OCI-LY7 (cell line): ENCODE measurements around the gene SMYD3.

Source experiments
- EZH2phosphoT487 ChIP-seq: fragments of 200-600 bp; sonication (generic); IDR thresholded peaks from 2 replicates; pipeline ENCODE4 v1.6.1; 2018; ENCODE audit warnings: low read depth, borderline replicate concordance, mild to moderate bottlenecking, mixed run types, antibody characterized with exemption, low read length, moderate library complexity, mixed read lengths
- TF ChIP-seq, protein P1 (sequence below): fragments of 200-600 bp; sonication (generic); conservative IDR thresholded peaks from 2 replicates; pipeline ENCODE4 v1.5.1; 2014; ENCODE audit warnings: mild to moderate bottlenecking, antibody characterized with exemption, low read length, moderate library complexity, mixed read lengths

DNA sequence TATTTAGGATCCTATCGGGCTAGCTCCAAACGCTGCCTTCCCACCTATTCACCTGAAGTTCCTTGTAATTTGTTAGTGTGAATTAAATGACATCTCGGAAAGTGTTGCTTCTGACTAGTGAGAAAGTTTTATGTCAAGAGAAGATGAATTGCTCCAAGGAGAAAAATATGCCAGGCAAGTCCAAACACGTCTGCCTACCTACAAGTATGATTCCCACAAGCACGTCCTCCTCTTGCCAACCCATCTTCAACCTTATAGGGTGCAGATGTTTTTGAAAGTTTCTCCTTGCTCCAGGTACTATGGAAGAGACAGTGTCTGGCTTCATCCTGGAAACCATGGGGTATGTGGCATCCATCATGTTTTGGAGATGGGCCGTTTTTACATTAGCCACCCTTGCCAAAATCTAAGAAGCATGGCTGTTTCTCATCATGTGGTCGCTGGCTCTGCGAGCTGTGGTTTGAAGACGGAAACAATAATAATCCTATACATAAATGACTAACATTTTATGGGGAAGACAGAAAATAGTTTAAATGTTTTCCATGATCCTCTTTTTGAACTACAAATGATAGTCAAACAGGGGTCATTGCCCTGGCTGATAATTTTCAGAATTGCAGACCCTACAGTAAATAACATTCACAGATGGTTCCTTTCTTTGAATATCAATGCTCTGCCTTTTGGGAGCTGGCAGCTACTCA lies 505.8 kb downstream of the SMYD3 start:
- TF ChIP-seq, protein P1, sequence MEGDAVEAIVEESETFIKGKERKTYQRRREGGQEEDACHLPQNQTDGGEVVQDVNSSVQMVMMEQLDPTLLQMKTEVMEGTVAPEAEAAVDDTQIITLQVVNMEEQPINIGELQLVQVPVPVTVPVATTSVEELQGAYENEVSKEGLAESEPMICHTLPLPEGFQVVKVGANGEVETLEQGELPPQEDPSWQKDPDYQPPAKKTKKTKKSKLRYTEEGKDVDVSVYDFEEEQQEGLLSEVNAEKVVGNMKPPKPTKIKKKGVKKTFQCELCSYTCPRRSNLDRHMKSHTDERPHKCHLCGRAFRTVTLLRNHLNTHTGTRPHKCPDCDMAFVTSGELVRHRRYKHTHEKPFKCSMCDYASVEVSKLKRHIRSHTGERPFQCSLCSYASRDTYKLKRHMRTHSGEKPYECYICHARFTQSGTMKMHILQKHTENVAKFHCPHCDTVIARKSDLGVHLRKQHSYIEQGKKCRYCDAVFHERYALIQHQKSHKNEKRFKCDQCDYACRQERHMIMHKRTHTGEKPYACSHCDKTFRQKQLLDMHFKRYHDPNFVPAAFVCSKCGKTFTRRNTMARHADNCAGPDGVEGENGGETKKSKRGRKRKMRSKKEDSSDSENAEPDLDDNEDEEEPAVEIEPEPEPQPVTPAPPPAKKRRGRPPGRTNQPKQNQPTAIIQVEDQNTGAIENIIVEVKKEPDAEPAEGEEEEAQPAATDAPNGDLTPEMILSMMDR: no peak
- no peak for TF ChIP-seq EZH2phosphoT487
